NCI-H1092 treated with DMSO at 0.1 percent for 48 hours (cell line): ENCODE measurements around the gene ELMO1.

ENCODE experiments used
- DNase-seq: peaks from one replicate; lab custom pipeline; 2025; lab: John Stamatoyannopoulos, UW

Gene ELMO1

GRCh38 chr7:37408291-37409228 is 40.1 kb downstream of the ELMO1 start:
- DNase-seq, result no peak

GRCh38 chr7:37405603-37406122 is 43.0 kb downstream of the ELMO1 start:
- no peak for DNase-seq

GRCh38 chr7:37405128-37405527 is 43.5 kb downstream of the ELMO1 start:
- DNase-seq, result no peak

- no peak for DNase-seq
Measured at GRCh38 chr7:37399876-37400421, 48.7 kb downstream of the ELMO1 start.

DNA sequence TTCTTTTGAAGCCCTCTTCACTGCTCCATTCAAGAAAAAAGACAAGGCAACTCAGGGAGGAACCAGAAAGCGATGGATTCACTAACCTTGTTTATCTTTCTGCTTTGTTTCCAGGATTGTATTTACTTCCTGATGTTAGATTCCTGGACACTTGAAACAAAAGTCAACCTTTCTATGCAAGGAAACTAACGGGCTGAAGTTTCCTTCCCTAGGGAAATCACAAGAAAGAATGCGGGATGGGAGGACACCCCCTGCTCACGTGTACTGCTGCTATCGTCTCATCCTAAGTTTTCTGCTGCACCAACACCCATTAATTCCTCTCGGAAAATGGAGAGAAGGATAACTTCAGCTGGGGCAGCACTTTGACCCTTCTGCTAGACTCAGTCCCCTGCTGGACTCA is 50.3 kb downstream of the ELMO1 start:
- DNase-seq, result no peak

GRCh38 chr7:37395618-37396259 is 52.9 kb downstream of the ELMO1 start:
- DNase-seq, result no peak

DNA sequence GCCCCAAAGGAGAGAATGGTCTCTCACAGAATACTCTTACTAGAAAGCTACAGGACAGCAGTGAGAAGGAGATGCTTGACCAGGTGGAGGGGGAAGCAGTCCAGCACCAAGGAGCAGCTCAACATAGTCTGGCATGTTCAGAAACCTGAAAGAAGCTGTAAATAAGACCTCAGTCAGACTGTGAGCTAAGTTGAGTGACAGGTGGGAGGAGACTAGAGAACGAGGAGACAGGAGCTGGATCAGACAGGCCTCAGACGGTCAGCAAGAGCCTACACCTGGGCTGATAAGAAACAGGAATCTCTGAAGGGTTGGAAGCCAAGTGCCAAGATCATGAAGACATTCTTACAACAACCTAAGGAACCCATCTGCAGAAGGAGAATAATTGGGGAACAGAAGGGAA is 54.5 kb downstream of the ELMO1 start:
- no peak for DNase-seq

DNA sequence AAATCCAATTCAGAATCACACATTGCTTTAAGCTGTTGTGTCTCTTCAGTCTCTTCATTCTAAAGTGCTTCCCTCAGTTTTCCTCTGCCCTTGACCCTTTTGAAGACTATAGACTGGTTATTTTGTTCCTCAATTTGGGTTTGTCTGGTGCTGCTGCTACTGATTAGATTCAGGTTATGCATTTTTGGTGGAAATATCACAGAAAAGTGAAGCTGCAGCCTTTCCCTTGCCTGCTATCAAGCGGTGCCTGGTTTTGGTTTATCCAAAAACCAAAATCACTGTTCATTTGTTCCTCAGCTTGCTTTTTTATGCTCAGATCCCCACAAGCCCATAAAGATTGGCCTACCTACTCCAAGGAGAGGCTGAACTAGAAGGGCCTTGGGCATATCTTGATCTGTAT is 55.2 kb downstream of the ELMO1 start:
- DNase-seq, result no peak

DNA sequence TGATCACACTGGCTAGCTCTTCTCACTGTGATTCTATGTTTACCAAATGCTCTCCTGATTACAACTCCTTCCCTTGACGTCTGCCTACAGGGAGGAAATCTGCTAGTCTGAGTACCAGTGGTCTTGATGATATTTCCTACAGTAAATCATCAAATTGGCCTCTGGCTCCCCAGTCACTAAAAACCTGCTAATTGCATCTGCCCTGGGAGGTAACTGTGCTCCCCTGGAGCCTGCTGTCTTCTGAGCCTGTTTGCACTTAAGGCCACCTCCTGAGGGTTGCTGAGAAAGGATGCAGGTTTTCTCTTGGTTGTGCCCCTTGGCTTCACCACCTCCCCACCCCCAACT is 56.0 kb downstream of the ELMO1 start:
- DNase-seq, result no peak

DNA sequence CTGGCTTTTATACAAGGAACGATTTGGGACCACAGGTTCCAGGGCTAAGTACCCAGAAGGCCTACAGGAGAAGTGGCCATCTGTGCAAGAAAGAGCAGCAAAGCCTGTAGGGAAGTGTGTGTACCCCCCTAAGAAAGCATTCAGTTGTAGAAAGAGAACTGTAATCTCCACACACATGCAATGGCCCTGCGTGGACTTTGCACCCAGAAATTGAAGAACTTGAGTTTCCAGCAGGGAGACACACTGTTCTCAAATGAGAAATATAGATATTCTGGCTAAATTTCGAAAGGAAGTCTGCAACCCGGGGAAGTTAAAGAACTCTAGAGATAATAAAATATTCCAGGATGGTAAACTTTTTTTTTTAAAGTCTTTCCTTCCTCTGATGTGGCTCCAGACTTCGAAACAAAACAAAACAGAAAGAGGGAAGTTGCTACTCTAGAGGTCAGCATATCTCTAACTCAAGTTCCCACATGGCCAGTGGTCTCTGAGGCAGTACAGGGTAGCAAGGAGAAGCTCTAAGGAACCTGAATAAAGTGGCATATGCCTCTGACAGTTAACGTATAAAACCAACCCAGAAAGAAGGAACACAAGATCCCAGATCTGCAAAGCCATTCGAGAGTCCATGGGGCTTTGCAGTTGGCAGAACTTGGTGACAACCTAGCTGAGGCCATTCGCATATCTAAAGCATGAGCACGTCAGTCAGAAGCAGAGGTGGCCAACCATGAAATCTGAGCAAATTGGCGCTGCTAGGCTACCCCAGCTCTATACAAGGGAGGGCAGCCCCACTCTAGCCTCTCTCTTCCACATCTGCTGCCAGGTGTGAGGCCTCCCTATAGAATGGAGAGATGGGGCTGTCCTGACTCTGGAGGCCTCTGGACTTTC is 56.6 kb downstream of the ELMO1 start:
- DNase-seq, result no peak

GRCh38 chr7:37390114-37390513 is 58.5 kb downstream of the ELMO1 start:
- no peak for DNase-seq

DNA sequence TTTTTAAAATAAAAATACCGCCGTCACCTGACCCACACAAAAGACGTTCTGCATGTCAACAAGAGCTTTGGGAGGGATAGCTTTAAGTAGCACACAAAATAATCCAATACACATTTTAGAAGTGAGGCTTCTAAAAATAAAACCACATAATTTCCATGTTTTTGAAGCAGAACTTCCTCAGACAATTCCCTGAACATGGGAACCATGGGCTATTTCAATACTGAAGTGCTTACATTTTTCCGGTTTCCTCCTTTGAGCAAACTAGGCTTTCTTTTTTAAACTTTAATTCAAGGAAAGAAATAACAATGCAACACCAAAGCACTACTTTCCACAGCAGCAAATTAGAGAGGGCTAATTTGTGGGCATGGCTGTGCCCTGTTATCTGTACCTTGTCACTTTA is 59.9 kb downstream of the ELMO1 start:
- no peak for DNase-seq

- DNase-seq, result no peak
Measured at GRCh38 chr7:37385787-37386186, 62.9 kb downstream of the ELMO1 start.

- no peak for DNase-seq
Measured at GRCh38 chr7:37382546-37383088, 66.0 kb downstream of the ELMO1 start.

DNA sequence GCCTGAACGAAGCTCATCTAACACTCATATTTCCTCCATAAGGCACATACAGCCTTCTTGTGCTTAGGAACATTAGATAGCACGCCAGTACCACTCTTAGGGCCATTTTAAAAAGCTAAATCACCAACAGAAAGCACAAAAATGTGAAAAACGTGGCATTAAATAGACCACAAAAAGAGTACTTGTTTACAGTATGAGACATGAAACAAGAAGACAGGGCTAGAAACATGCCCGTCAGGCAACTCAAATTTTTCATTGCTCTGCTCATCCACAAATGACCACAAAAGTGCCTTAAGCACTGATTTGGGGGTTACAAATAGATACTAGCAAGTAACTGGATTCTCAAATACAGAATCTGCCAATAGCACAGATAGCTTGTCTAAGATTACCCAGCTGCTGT is 67.8 kb downstream of the ELMO1 start:
- DNase-seq, result no peak

- DNase-seq, result no peak
Measured at GRCh38 chr7:37379546-37380277, 69.0 kb downstream of the ELMO1 start.

- DNase-seq, result no peak
Measured at GRCh38 chr7:37377231-37377630, 71.4 kb downstream of the ELMO1 start.

DNA sequence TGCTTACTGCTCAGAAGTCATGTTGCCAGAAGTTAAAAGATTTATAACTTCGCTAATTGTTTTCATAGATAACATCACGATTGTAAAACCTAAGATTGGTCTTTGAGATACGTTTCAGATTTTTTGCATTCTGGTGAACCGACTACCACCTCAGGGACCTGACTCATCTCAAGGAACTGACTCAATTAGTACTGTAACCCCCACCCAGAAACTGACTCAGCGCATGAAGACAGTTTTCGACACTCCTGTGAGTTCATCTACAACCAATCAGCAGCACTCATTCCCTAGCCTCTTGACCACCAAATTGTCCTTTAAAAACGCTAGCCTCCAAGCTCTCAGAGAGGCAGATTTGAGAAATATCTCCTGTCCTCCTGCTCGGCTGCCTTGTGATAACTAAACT is 72.3 kb downstream of the ELMO1 start:
- no peak for DNase-seq

GRCh38 chr7:37372750-37373149 is 75.9 kb downstream of the ELMO1 start:
- no peak for DNase-seq

- DNase-seq, result no peak
Measured at GRCh38 chr7:37371755-37372154, 76.9 kb downstream of the ELMO1 start.

GRCh38 chr7:37369906-37370305 is 78.8 kb downstream of the ELMO1 start:
- no peak for DNase-seq
